GM18867 (cell line): Measurements from ENCODE around the gene SHC2.
"Not testable (repeated sequence)": the region's sequence is repeated elsewhere in the genome, so short reads cannot be mapped to it uniquely, and the experiment has no call there.

Experiments
- ATAC-seq: cut with Tn5 transposase; IDR thresholded peaks from one replicate; pipeline ENCODE4 v1.9.1; 2021; ENCODE audit warnings: mild to moderate bottlenecking, moderate library complexity; ENCODE audit not compliant: unreplicated experiment

Gene SHC2

DNA sequence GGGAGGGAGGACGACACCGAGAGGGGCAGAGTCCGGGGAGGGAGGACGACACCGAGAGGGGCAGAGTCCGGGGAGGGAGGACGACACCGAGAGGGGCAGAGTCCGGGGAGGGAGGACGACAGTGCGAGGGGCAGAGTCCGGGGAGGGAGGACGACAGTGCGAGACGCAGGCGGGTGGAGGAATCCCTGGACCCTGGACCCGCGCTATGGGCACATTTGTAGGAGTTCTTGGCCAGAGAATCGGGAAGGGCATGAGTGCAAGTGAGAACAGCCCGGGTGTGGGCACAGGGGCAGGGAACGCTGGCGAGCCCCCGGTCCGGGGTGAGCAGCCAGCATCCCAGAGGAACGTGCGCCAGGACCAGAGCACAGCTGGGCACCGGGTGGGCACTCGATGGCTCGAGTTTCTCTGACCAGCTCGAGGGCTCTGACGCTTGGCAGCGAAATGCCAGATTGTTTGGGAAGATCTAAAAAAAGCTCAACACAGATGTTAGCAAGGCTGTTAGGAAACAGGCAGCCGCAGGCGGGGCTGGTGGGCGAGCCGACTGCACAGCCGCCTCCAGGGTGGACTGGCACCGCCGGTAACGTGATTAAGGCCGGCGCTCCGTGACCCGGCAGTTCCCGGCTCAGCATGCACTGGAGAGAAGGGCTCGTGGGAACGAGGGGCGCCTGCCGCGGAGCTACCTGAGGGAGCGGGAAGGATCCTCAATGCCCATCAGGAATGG lies 33.9 kb downstream of the SHC2 start:
- no peak for ATAC-seq

DNA sequence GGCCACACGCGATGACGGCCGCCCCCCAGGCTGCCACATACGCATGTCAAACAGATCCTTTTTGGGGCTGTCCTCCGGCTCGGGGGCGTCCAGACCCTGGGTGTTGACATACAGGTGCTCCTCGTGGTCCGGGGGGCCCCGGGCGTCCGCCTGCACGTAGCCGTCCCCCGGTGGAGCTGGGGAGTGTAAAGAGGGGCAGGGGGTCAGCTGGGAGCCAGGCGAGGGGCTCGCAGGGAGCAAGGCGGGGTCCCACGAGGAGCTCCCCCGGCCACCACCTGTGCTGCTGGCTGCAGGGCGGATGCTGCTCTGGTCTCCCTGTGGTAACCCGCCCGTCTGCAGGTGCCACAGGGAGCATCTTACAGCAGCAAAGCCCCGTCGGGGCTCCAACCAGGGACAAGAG lies 35.8 kb downstream of the SHC2 start:
- ATAC-seq = no peak

DNA sequence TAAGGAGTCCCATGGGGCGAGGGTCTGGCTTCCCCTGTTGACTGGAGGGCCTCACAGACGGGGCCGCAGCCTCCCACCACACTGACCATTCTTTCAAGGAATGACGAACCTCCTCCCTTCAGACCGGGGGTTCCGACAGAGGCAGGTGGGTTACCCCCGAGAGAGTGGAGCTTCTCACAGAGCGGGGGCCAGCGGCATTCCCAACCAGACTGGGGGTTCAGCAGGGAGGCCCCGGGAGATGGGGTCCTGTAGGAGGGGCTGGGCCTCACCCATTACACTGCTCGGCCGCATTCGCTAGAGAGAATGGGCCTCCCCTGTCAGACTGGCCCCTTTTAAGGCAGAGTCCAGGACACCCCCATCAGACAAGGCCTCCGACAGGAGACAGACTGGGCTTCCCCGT lies 36.3 kb downstream of the SHC2 start:
- ATAC-seq = no peak

DNA sequence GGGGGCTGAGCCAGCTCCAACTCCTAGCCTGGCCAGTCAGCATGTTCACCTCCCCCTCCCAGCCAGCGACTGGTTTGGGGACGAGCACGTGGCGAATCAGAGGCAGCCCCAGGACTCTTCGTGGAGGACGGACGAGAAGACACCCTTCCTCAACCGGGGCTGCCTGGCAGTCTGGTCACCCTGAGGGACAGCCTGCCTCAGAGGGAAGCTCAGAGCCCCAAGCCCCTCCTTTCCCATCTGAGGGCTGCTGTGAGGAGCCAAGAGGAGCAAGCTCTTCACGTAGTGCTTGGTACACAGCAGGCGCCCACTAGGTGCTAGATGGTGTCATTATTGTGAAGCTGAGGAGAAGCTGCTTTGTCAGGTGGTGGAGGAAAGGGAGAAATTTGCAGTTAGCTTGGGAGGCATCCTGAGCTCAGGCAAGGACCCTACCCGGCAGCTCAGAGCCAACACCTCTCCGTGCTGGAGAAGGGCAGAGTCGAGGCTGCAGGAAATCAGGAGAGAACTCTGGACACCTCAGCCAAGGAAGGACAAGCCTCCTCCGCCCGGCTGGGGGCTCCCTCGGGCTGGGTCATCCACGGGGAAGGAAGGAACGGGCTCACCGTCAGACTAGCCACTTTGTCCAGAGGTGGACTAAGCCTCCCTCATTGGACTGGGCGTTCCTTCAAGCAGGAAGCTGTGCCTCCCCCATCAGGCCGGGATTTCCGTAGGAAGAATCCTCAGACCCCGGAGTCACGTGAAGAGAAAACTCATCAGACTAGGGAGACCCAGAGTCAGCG lies 37.0 kb downstream of the SHC2 start:
- no peak for ATAC-seq

DNA sequence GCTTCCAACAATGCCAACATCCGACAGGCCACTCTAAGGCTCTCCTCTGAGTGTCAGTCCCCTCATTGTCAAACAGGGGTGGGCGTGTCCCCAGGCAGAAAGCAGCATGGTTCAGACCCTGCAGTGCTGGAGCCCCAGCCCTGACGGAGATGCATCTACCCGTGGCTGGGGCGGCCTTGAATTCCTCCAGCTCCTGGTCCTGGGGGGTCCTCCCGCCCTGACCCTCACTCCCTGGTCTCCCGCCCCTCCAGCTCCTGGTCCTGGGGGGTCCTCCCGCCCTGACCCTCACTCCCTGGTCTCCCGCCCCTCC lies 38.0 kb downstream of the SHC2 start:
- not testable (repeated sequence) for ATAC-seq

DNA sequence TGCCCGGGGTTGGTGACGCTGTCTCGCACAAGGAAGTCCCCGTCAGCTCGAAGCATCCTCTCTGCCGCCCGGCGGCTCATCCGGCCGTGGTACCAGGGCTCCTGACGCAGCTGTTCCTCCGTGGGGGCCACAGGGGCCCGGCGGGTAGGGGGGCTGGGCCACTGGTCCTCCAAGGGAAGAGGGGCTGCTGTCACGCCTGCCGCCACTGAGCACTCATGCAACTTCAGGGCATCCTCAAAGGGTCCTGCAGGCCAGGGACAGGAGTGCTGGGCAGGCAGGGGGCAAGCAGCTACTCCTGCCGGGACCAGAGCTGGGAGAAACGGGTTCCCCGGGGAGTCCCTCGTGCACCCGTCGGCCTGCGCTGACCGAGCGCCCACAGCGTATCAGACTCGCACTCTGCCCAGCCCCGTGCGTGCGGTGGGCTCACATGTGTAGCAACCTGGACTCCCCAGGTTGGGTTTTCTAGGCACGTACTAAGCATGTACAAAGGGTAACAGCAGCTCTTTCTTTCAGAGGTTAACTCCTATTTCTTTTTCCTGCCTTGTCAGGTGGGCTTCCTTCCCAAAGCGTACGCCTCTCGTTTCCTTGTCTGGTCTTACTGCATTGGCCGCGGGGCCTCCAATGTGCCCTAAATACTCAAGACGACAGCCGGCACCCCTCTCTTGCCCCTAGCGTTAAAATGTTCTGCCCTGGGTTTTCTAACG lies 38.5 kb downstream of the SHC2 start:
- no peak for ATAC-seq

DNA sequence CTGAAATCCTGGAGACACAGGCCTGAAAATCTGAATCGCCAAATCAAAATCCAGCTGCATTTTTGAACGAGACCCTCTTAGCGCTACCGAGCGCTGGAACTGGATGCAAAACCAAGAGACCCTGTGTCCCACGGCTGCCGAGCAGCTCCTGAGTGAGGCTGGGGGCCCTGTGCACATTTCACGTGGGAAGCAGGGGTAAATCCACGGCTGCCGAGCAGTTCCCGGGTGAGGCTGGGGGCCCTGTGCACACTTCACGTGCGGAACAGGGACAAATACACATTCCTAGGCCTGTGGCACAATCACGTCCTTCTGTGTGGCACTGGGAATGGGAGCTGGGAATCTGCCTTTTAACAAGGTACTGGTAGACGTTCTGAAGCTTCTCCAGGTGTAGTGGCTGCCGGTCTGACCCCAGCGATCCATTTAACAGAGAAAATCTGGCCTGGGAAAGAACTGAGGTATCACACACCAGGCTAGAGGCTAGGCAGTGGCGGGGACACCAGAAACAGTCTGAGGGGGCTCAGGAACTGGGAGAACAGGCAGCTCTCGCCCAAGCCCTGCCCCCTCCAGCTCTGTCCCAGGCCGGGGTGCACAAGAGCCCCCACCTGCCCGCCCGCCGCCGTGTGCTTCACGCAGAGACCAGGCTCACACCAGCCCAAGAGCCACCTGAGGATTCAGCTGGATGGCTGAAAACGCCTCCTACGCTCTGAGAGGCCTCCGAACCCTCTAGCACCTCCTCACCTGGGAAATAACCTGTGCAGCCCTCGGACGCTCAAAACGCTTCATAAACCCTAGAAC lies 40.9 kb downstream of the SHC2 start:
- no peak for ATAC-seq

DNA sequence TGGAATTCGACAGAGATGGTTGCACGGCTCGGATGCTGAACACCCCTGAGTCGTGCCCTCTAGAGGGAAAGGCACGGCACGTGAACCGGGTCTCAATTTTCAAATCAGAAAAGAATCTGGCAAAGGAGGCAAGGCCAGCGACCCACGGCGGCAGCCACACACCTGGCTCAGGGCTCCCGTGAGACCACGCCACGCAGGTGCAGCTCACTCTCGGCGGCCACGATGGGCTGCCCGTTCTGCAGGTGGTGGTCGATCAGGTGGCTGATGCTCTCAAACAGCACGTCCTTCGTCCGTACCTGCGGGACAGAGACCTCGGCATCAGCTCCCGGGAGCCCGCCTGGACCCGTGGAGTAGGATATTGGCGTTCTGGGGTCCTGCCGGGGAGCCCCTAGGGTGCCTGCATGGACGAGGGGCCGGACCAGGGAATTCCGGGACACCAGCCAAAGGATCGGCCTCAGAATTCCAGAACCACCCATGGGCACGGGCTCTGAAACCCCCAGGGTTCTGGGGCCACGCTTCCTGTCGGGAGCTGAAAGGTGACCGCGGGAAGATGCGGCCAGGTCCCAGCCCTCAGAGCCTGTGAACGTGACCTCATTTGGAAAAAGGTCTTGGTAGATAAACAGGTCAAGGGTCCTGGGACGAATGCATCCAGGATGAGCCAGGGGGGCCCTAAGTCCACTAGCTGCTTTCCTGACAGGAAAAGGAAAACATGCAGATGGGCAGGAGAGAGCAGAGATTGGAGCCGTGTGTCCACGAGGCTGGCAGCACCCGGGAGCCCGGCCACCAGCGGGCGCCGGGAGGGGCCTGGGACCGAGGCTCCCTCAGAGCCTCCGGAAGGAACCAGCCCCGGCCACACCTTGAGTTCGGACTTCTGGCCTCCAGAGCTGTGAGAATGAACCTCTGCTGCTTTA lies 41.8 kb downstream of the SHC2 start:
- no peak for ATAC-seq

DNA sequence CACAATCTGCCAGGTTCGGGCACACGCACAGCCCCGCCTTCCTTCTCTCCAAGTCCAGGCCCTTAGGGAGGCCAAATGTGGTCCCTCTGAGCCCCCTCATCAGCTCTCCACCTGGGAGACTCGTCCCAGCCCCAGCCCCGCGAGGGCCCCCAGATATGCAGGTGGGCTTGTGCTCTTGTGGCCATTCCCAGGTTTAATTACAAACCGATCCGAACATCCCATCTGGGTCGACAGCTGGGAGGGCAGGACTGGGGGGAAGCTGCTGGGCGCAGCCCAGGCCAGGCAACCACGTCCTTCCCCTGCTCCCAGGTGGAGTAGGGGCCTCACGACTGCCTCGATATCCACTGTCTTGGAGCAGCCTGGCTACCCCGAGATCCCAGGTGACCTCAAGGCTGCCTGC lies 44.4 kb downstream of the SHC2 start:
- ATAC-seq = no peak

DNA sequence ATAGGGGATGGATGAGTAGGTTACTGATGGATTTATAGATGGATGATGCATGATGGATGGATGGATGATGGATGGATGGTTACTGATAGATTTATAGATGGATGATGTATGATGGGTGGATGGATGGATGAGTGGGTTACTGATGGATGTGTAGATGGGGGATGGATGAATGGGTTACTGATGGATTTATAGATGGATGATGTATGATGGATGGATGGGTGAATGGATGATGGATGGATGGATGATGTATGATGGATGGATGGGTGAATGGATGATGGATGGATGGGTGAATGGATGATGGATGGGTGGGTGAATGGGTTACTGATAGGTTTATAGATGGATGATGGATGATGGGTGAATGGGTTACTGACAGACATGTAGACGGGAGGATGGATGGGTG lies 45.5 kb downstream of the SHC2 start:
- ATAC-seq = no peak

DNA sequence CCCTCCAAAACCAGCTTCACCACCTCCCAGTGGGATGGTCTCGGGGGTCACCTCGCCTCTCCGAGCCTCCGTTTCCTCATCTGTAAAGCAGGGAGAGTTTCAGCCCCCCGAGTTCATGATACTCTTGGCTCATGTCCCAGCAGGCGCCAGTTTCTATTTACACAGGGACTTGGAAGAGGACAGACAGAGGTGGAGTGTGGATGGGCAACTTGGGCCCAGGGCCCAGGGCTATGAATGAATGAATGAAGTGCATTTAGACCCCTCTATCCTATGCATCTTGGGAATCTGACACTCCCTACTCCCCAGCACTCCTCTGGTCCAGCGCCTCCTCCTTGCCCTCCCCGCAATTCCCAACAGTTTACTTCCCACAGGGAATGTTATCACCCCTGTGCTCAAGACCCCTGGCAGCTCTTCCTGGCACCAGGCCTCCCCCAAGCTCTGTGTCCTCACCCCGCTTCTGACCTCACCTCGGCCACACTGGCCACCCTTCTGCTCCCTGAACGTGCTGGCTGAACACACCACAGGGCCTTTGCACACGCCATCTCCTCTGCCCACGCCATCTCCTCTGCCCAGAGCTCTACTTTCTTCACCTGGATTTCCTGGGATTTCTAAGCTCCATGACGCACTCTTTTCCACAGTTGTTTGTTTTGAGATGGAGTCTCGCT lies 46.9 kb downstream of the SHC2 start:
- no peak for ATAC-seq

DNA sequence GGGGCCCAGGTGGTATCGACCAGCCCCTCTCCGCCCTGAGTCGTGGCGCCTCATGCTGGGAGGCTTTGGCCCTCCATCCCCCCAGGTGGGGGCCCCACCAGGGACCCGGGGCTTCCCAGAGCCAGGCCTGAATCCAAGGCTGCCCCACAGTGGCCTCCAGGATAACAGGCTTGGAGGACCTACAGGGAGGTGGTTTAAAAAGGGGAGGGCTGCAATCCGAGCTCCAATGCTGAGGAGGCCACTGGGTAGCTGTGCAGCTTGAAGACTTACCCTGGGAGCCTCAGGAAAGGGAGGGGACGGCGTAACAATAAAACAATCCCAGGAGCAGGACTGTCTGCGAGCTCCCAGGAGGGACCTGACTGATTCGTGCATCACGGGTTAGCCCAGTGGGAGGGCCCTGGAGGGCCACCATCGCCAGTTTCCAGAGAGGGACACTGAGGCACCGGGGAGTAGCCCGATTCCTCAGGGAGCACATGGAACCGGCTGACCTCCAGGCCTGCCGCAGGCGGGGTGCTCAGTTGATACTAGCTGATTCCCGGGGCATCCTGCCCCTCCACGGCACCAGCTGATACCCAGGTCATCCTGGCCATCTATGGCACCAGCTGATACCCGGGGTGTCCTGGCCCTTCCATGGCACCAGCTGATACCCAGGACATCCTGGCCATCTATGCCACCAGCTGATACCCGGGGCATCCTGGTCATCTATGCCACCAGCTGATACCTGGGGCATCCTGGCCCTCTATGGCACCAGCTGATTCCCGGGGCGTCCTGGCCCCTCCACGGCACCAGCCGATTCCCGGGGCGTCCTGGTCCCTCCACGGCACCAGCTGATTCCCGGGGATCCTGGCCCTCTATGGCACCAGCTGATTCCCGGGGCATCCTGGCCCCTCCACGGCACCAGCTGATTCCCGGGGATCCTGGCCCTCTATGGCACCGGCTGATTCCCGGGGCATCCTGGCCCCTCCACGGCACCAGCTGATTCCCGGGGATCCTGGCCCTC lies 48.2 kb downstream of the SHC2 start:
- ATAC-seq = no peak

DNA sequence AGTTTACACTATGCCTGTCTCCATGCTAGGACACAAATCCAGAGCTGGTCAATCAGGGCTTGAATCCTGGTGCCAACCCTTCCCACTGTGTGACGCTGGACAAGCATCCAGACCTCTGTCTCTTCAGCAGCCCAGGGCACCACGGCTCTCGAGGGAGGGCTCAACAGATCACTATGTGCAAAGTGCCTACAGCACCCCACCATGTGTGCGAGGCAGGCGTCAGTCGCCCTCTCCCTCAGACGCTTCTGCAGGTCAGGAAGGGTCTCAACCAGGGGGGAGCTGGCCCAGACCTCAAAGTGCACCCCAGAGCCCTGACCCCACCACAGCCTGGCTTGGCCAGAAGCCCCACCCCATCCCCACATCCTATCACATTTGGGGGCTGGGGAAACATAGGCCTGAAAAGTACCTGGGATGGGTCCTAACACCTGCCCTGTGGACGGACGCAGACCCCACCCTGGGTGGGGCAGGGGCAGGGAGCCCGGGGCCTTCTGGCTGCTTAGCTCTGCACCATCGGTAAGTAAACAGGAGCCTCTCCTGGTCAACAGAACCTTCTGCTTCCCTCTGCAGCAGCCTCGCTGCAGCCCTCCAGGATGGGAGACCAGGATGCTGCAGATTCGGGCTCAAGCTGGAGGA lies 49.0 kb downstream of the SHC2 start:
- no peak for ATAC-seq

DNA sequence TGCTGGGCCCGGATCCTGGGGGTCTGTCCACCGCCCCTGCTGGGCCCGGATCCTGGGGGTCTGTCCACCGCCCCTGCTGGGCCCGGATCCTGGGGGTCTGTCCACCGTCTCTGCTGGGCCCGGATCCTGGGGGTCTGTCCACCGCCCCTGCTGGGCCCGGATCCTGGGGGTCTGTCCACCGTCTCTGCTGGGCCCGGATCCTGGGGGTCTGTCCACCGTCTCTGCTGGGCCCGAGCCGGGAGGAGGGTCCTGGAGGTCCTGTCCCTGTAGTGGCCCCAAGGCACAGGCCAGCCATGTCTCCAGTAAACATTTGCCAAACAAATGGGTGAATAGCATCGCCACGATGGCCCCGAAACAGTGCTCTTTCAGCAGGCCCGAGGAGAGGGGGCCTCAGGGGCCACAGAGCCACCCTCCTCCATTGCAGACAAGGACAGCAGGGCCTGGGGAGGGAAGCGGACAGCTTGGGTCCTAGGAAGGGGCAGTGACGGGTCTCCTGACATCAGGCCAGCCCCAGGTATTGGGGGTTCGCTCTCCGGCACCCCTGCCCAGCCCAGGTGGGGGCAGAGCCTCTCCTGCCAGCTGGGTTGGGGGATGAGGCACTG lies 49.6 kb downstream of the SHC2 start:
- not testable (repeated sequence) for ATAC-seq

DNA sequence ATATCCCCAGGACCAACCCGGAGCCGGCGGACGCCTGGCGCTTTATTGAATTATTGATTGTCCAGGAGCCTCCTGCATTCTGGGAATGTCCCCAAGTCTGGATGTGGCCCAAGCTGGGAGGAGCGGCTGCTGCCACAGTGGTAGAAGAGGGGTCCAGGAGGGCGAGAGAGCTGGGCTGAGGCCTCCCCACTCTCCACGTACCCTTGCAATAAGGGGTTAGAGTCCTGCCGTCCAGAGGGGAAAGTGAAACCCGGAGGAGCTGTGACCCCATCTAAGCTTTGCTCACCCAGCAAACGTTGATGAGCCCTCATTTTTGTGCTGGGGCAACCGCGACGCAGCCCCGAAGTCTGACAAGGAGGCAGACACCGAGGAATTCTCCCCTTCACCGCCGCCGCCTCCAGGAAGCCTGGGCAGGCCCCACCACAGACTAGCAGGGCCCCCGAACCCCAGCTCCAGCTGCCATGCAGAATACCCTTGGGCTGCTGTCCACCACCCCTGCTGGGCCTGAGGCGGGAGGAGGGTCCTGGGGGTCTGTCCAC lies 50.5 kb downstream of the SHC2 start:
- no peak for ATAC-seq

DNA sequence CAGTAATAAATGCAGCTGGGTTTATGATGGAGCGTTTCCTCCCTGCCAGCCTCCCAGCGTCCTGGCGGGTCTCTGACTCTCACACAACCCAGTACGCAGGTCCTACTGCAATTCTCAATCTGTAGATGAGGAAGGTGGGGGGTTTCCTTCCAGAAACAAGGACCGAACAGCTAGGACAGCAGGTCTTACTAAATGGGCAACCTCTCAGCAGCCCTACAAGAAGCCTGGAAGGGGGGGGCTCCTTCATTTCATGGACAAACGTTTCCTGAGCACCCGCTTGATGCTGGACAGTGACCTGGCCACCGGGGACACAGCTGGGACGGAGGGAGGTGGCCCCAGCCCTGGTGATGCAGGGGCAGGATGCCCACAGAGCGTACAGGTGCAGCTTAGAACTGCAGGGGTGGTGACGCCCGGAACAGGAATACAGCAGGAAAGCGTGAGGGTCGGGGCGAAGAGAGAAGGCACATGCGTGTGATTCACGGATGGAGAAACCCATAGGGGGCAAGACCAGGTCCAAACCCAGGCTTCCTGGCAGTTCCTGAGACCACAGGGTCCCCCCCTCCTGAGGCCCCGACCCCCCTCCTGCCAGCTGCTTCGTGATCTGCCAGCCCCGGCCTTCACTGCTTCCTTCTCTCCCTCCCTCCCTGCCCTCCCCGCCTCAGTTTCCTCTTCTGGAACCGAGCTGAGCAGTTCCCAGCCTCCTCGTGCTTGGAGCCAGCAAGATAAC lies 51.2 kb downstream of the SHC2 start:
- no peak for ATAC-seq
